ENCODE data around the gene TYW3. TPM values are rescaled to one million over a fixed set of nuclear protein-coding genes. Genes with fewer than 3 reads are reported as not detected.
"Not testable (repeated sequence)": the region's sequence is repeated elsewhere in the genome, so short reads cannot be mapped to it uniquely, and the experiment has no call there.

The TYW3 gene
- total RNA-seq, 1 donor from 2014 or later = 9.5 TPM

- peak; percentile 78 for TF ChIP-seq CTCF (IDR thresholded peaks at IDR 0.05; ENCODE audit: insufficient read depth, low read length, poor library complexity, severe bottlenecking)
- peak; percentile 56 for DNase-seq (ENCODE audit: low read depth)
- peaks cover 2% of the 10 kb centered on the region for H3K36me3 ChIP-seq (ENCODE audit: control insufficient read depth, insufficient read depth, low read length)
These were observed 892 bp downstream of the TYW3 start for GRCh38 chr1:74733604-74734484.

GRCh38 chr1:74737333-74737732 is 4.4 kb downstream of the TYW3 start:
- H3K36me3 ChIP-seq (ENCODE audit: control insufficient read depth, insufficient read depth, low read length) = peaks cover 2% of the 10 kb centered on the region
- TF ChIP-seq CTCF (IDR thresholded peaks at IDR 0.05; ENCODE audit: insufficient read depth, low read length, poor library complexity, severe bottlenecking) = no peak

More at GRCh38 chr1:74733604-74734484, 892 bp downstream of the TYW3 start:
- Histone ChIP-seq H3K27me3 (ENCODE audit: control insufficient read depth, insufficient read depth, low read length) (no peaks in the 10 kb centered on the region), H3K4me3 (ENCODE audit: low read depth, low read length) (peak overlapping the region; percentile 58)

GRCh38 chr1:74740307-74740980 is 7.5 kb downstream of the TYW3 start:
- not testable (repeated sequence) for H3K27me3 ChIP-seq (ENCODE audit: control insufficient read depth, insufficient read depth, low read length); H3K4me3 ChIP-seq (ENCODE audit: low read depth, low read length); DNase-seq (ENCODE audit: low read depth); H3K36me3 ChIP-seq (ENCODE audit: control insufficient read depth, insufficient read depth, low read length)

More at GRCh38 chr1:74737333-74737732, 4.4 kb downstream of the TYW3 start:
- H3K27me3 ChIP-seq (ENCODE audit: control insufficient read depth, insufficient read depth, low read length) = no peaks in the 10 kb centered on the region
- no peak for DNase-seq (ENCODE audit: low read depth)
- H3K4me3 ChIP-seq (ENCODE audit: low read depth, low read length) = no peak overlapping the region

- not testable (repeated sequence) for H3K4me3 ChIP-seq (ENCODE audit: low read depth, low read length); H3K36me3 ChIP-seq (ENCODE audit: control insufficient read depth, insufficient read depth, low read length); H3K27me3 ChIP-seq (ENCODE audit: control insufficient read depth, insufficient read depth, low read length); DNase-seq (ENCODE audit: low read depth)
These were observed 12.3 kb downstream of the TYW3 start for GRCh38 chr1:74745247-74745646.

GRCh38 chr1:74748960-74749359 is 16.0 kb downstream of the TYW3 start:
- no peaks in the 10 kb centered on the region for H3K36me3 ChIP-seq (ENCODE audit: control insufficient read depth, insufficient read depth, low read length)
- no peak for TF ChIP-seq CTCF (IDR thresholded peaks at IDR 0.05; ENCODE audit: insufficient read depth, low read length, poor library complexity, severe bottlenecking)
- no peaks in the 10 kb centered on the region for H3K27me3 ChIP-seq (ENCODE audit: control insufficient read depth, insufficient read depth, low read length)
- DNase-seq (ENCODE audit: low read depth) = no peak
- H3K4me3 ChIP-seq (ENCODE audit: low read depth, low read length) = no peak overlapping the region

GRCh38 chr1:74753104-74753503 is 20.2 kb downstream of the TYW3 start:
- TF ChIP-seq CTCF (IDR thresholded peaks at IDR 0.05; ENCODE audit: insufficient read depth, low read length, poor library complexity, severe bottlenecking) = no peak
- Histone ChIP-seq H3K27me3 (ENCODE audit: control insufficient read depth, insufficient read depth, low read length) (no peaks in the 10 kb centered on the region), H3K36me3 (ENCODE audit: control insufficient read depth, insufficient read depth, low read length) (peaks cover 1% of the 10 kb centered on the region), H3K4me3 (ENCODE audit: low read depth, low read length) (no peak overlapping the region)
- no peak for DNase-seq (ENCODE audit: low read depth)
